ENCODE measurements around the gene RBM15B. TPM values are rescaled to one million over a fixed set of nuclear protein-coding genes. Genes with fewer than 3 reads are reported as not detected.

RBM15B gene, protein sequence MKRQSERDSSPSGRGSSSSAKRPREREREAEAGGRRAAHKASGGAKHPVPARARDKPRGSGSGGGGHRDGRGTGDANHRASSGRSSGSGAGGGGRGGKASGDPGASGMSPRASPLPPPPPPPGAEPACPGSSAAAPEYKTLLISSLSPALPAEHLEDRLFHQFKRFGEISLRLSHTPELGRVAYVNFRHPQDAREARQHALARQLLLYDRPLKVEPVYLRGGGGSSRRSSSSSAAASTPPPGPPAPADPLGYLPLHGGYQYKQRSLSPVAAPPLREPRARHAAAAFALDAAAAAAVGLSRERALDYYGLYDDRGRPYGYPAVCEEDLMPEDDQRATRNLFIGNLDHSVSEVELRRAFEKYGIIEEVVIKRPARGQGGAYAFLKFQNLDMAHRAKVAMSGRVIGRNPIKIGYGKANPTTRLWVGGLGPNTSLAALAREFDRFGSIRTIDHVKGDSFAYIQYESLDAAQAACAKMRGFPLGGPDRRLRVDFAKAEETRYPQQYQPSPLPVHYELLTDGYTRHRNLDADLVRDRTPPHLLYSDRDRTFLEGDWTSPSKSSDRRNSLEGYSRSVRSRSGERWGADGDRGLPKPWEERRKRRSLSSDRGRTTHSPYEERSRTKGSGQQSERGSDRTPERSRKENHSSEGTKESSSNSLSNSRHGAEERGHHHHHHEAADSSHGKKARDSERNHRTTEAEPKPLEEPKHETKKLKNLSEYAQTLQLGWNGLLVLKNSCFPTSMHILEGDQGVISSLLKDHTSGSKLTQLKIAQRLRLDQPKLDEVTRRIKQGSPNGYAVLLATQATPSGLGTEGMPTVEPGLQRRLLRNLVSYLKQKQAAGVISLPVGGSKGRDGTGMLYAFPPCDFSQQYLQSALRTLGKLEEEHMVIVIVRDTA
- total RNA-seq (10 to 100 TPM; 18.9 to 29.5 (median 23.9) TPM), polyA plus RNA-seq (10 to 100 TPM in 2 of 3 donors, 1 to 10 TPM in 1; 9.6 to 19.5 (median 11.6) TPM)

DNA sequence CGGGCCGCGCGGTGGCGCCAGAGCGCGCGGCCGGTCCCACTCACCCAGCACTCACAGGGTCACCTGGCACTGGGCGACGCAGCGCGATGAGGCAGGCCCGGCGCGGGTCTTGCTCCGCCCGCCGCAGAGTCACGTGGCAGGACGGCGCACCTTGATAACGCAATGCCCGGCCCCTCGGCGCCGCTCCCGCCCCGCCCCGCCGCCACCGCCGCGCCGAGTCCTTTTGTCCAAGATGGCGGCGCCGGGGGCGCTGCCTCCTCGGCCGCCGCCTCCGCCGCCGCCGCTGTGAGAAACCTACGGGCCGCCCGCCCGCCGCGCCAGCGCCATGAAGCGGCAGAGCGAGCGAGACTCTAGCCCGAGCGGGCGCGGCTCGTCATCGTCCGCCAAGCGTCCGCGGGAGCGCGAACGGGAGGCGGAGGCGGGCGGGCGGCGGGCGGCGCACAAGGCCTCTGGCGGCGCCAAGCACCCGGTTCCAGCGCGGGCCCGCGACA is at the start of gene RBM15B:
TSS of gene RBM15B (plus strand) at position 211 of the 491 bp plus-strand sequence. CDS start at position 326, 115 bp downstream.
- Histone ChIP-seq H3K27ac (peak within 1 kb of the TSS; percentile 85 to 95 (median 90)), H3K4me1 (peaks cover 0 to 76% (median 65%) of the 10 kb centered on the region in 4 donors), H3K4me3 (peak within 1 kb of the TSS; percentile 47 to 87 (median 80)), H3K9me3 (no peaks in the 10 kb centered on the region), H3K27me3 (no peaks in the 10 kb centered on the region), H3K36me3 (peaks cover 16 to 54% (median 34%) of the 10 kb centered on the region in 4 donors)
- intact Hi-C loops (cut with DNase I): loop anchor here (2.0 to 10.0 kb wide), 3 partner anchors 108 to 1036 kb away; partner anchors contain the start of genes CYB561D2, NPRL2, PCBP4 and TMEM115
- TF ChIP-seq POLR2A (IDR thresholded peaks at IDR 0.05) (no peak), EP300 (IDR thresholded peaks at IDR 0.05) (peak in 1 of 4 donors; percentile 58), POLR2AphosphoS5 (IDR thresholded peaks at IDR 0.05) (peak in 3 of 4 donors; percentile 53 to 80 (median 55))
- TF ChIP-seq, protein P1, sequence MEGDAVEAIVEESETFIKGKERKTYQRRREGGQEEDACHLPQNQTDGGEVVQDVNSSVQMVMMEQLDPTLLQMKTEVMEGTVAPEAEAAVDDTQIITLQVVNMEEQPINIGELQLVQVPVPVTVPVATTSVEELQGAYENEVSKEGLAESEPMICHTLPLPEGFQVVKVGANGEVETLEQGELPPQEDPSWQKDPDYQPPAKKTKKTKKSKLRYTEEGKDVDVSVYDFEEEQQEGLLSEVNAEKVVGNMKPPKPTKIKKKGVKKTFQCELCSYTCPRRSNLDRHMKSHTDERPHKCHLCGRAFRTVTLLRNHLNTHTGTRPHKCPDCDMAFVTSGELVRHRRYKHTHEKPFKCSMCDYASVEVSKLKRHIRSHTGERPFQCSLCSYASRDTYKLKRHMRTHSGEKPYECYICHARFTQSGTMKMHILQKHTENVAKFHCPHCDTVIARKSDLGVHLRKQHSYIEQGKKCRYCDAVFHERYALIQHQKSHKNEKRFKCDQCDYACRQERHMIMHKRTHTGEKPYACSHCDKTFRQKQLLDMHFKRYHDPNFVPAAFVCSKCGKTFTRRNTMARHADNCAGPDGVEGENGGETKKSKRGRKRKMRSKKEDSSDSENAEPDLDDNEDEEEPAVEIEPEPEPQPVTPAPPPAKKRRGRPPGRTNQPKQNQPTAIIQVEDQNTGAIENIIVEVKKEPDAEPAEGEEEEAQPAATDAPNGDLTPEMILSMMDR (IDR thresholded peaks at IDR 0.05): peak in 1 of 4 experiments; percentile 81
- 0 to 1% methylated on average over 83 of the region's 83 CpGs for WGBS, 2 donors
- peak; percentile 99 for DNase-seq

DNA sequence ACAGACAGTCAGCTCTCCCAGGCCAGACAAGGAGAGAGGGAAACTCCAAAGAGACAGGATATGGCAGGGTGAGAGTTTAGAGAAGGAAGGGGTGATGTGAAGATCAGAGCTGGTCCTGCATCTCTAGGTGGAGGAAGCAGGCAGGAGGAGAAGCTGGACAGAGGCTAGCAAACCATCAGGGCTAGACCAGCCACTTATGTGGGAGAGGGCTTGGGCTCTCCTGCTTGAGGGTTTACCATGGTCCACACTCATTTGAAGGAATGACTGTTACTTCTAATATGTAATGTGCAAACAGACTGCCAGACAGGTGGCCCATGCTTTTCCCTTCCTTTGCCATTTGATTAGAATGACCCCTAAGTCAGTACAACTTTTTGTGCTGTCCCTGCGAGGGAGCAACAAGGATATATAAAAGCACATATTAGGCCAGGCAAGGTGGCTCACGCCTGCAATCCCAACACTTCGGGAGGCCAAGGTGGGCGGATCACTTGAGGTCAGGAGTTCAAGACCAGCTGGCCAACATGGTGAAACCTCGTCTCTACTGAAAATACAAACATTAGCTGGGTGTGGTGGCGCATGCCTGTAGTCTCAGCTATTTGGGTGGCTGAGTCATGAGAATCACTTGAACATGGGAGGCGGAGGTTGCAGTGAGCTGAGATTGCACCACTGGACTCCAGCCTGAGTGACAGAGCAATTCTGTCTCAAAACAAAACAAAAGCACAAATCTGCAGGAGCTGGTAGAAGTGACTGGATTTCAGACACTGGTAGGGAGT is 47.0 kb upstream of the RBM15B start:
- H3K9me3 ChIP-seq: no peaks in the 10 kb centered on the region
- intact Hi-C loops (cut with DNase I): no loop called here
- H3K27me3 ChIP-seq: no peaks in the 10 kb centered on the region
- no peaks in the 10 kb centered on the region for H3K36me3 ChIP-seq
- H3K27ac ChIP-seq: no peak overlapping the region
- H3K4me1 ChIP-seq: peaks cover 0 to 19% (median 16%) of the 10 kb centered on the region in 4 donors
- H3K4me3 ChIP-seq: no peak overlapping the region
- TF ChIP-seq POLR2AphosphoS5 (IDR thresholded peaks at IDR 0.05) (no peak), EP300 (IDR thresholded peaks at IDR 0.05) (no peak), POLR2A (IDR thresholded peaks at IDR 0.05) (no peak)
- TF ChIP-seq, protein P1 (IDR thresholded peaks at IDR 0.05): no peak
- peak; percentile 47 for DNase-seq
- 67 to 82% methylated on average over 7 of the region's 7 CpGs for WGBS, 2 donors

DNA sequence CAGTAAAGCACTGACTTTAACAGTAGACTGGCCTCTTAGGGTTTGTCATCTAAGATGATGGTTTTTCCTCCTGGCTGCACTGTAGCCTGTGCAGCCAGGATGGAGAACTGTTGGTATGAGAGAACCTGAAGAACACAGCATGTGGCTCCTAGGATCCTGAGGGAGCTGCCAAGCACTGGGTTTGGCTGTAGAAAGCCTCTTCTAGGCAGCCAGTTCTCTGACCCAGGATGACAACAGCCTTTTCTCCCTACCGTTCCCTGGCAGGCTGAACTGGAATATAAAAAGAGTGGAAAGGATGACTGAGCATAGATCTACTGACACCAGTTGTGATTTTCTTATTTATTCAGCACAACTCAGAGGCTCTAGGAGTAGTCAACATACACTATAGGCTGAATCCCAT is 40.3 kb upstream of the RBM15B start:
- 88 to 96% methylated on average over 1 of the region's 1 CpG for WGBS, 2 donors
- Histone ChIP-seq H3K4me3 (no peak overlapping the region), H3K9me3 (no peaks in the 10 kb centered on the region), H3K36me3 (no peaks in the 10 kb centered on the region), H3K27me3 (no peaks in the 10 kb centered on the region), H3K4me1 (no peaks in the 10 kb centered on the region), H3K27ac (no peak overlapping the region)
- peak; percentile 11 for DNase-seq
- TF ChIP-seq, protein P1 (IDR thresholded peaks at IDR 0.05): no peak
- no peak for TF ChIP-seq POLR2AphosphoS5 (IDR thresholded peaks at IDR 0.05)
- no peak for TF ChIP-seq EP300 (IDR thresholded peaks at IDR 0.05)
- TF ChIP-seq POLR2A (IDR thresholded peaks at IDR 0.05): no peak
- intact Hi-C loops (cut with DNase I): no loop called here

DNA sequence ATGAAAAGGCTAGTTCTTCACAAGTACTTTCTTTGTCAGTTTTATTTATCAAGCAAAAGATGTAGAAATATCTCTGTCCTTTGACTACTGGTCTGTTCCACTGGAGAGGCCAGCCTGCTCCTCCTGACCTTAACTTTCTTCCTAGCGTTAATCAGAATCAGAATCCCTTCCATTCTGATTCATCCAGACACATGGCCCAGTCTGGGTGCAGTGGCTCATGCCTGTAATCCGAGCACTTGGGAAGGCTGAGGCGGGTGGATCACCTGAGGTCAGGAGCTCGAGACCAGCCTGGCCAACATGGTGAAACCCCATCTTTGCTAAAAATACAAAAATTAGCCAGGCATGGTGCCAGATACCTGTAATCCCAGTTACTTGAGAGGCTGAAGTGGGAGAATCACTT is 38.0 kb upstream of the RBM15B start:
- intact Hi-C loops (cut with DNase I): no loop called here
- Histone ChIP-seq H3K4me1 (no peaks in the 10 kb centered on the region), H3K27me3 (no peaks in the 10 kb centered on the region), H3K36me3 (no peaks in the 10 kb centered on the region), H3K4me3 (no peak overlapping the region), H3K27ac (no peak overlapping the region), H3K9me3 (no peaks in the 10 kb centered on the region)
- DNase-seq: peak; percentile 29
- 89 to 93% methylated on average over 4 of the region's 4 CpGs for WGBS, 2 donors
- TF ChIP-seq, protein P1 (IDR thresholded peaks at IDR 0.05): no peak
- TF ChIP-seq EP300 (IDR thresholded peaks at IDR 0.05): no peak
- no peak for TF ChIP-seq POLR2AphosphoS5 (IDR thresholded peaks at IDR 0.05)
- no peak for TF ChIP-seq POLR2A (IDR thresholded peaks at IDR 0.05)
